CD4-positive, alpha-beta T cell (primary cell): Measurements from ENCODE around the gene MAML2. TPM values are rescaled to one million over a fixed set of nuclear protein-coding genes. Genes with fewer than 3 reads are reported as not detected.

Experiments
- ATAC-seq: fragments of 200-7000 bp; cut with Tn5 transposase; one replicate; pipeline ENCODE4 v1.10.0; 2022; ENCODE audit warnings: mild to moderate bottlenecking; ENCODE audit not compliant: poor library complexity
- CTCF ChIA-PET: fragments of 350-600 bp; sonication (Branson Sonifier 250); formaldehyde crosslinking; loops from one replicate; lab custom pipeline; 2021; ENCODE audit warnings: antibody characterized with exemption, inconsistent platforms; lab: Charles Lee
- POLR2A ChIA-PET: fragments of 350-600 bp; sonication (Branson Sonifier 250); formaldehyde crosslinking; loops from one replicate; lab custom pipeline; 2021; ENCODE audit warnings: antibody characterized with exemption, inconsistent platforms; lab: Charles Lee
- DNase-seq, 14 experiments: peaks; one replicate each; pipeline ENCODE4 v3.0.0-alpha.2; 2013 to 2020; ENCODE audit warnings: mixed read lengths in 2 of 14
- H3K27ac ChIP-seq, 2 donors: one replicate each; pipeline versions ENCODE4 v1.5.1 to v1.7.0; 2013; ENCODE audit warnings: low read length in 2 of 2, low read depth in 1 of 2, mild to moderate bottlenecking in 1 of 2
- H3K27me3 ChIP-seq, 2 experiments: 1 replicate in 1 of 2; 2 replicates in 1 of 2; pipeline versions ENCODE4 v1.6.1 to v1.7.0; 2013; ENCODE audit warnings: low read length in 2 of 2, control low read depth in 1 of 2, mild to moderate bottlenecking in 1 of 2, moderate library complexity in 1 of 2; ENCODE audit not compliant: insufficient read depth in 2 of 2, control insufficient read depth in 1 of 2
- H3K36me3 ChIP-seq: one replicate; pipeline ENCODE4 v1.6.1; 2013; ENCODE audit warnings: low read length, control low read depth; ENCODE audit not compliant: insufficient read depth
- H3K4me1 ChIP-seq: one replicate; pipeline ENCODE4 v1.6.1; 2013; ENCODE audit warnings: low read length, control low read depth; ENCODE audit not compliant: insufficient read depth
- H3K4me3 ChIP-seq: one replicate; pipeline ENCODE4 v1.5.1; 2013; ENCODE audit warnings: mild to moderate bottlenecking, low read length, moderate library complexity
- H3K9me3 ChIP-seq, 2 experiments: 1 replicate in 1 of 2; 2 replicates in 1 of 2; pipeline versions ENCODE4 v1.6.1 to v1.7.0; 2013; ENCODE audit warnings: low read length in 2 of 2, mild to moderate bottlenecking in 2 of 2, control low read depth in 1 of 2, moderate library complexity in 1 of 2; ENCODE audit not compliant: control insufficient read depth in 1 of 2, insufficient read depth in 1 of 2
- H3K27ac Mint-ChIP-seq: one replicate; pipeline ENCODE4 v1.8.0; 2020; ENCODE audit warnings: mixed read lengths
- H3K27me3 Mint-ChIP-seq: one replicate; pipeline ENCODE4 v1.8.0; 2021; ENCODE audit warnings: mixed read lengths
- H3K36me3 Mint-ChIP-seq: one replicate; pipeline ENCODE4 v1.8.0; 2021; ENCODE audit warnings: low read depth, mixed read lengths
- H3K4me1 Mint-ChIP-seq: one replicate; pipeline ENCODE4 v1.8.0; 2021; ENCODE audit warnings: low read depth, mixed read lengths
- H3K4me3 Mint-ChIP-seq: one replicate; pipeline ENCODE4 v1.8.0; 2020; ENCODE audit warnings: mild to moderate bottlenecking, mixed read lengths
- H3K9me3 Mint-ChIP-seq: one replicate; pipeline ENCODE4 v1.8.0; 2020; ENCODE audit warnings: mixed read lengths
- CTCF ChIP-seq: fragments of 200-600 bp; IDR thresholded peaks from one replicate; pipeline ENCODE4 v1.8.0; 2022; ENCODE audit warnings: antibody characterized with exemption, mild to moderate bottlenecking
- intact Hi-C, 2 experiments: fragments of 100-400 bp; cut with DNase I in 1 of 2; cut with micrococcal nuclease in 1 of 2; formaldehyde crosslinking; loops; one replicate each; pipeline versions ENCODE4 v1.15.1 to v1.9.0; 2023 to 2025; cut with DNase I, micrococcal nuclease
- total RNA-seq, 174 experiments: library from RNA in 2 of 174; stranded (reverse) in 2 of 174; gene quantifications; one replicate each; pipeline ENCODE4 v1.2.3 and lab custom pipeline; 2021 to 2026

MAML2 gene
- total RNA-seq, 2 experiments from 2014 or later: 58.8 to 59.8 TPM

DNA sequence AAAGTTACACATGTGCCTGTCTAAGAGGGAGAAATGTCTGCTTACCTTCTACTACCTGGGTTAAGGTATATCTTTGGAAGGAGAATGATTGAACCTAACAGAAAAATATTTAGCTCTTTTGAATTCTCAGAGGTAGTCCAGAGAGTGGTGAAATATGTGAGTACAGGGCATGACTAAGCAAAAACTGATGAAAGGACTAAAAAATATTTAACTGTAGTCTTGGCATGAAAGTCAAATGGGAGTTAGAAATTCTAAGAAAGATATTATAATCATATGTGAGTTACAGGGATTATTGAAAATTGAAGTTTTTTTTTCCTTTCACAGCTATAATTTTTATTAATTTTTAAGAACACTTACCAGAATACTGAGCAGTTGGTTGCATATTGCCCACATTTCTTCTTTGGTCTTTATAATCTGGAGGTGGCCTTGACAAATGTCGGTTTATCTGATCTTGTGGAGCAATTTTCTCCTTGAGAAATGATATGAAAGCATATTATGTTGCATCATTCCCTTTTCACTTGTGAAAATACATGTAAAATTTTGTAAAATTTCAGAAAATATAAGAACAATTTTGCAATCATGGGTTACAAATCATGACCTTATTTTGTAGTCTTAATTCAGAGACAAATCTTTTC, 357.7 kb downstream of the MAML2 start:
- H3K36me3 ChIP-seq: peaks cover 70% of the 10 kb centered on the region
- CTCF ChIA-PET: no interaction called here

DNA sequence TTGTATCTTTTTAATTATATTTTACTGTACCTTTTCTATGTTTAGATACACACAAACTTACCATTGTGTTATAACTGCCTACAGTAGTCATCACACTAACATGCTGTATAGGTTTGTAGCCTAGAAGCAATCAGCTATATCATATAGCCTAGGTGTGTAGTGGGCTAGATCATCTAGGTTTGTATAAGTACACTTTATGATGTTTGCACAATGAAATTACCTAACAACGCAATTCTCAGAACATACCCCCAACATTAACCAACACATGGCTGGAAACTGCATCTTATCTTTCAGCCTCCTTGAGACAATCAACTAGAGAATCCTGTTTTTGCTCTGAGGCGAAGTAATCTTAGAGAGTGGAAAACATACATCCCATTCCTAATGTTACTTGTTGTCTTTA, 358.9 kb downstream of the MAML2 start:
- Histone ChIP-seq H3K4me3 (no peak overlapping the region), H3K9me3 (no peaks in the 10 kb centered on the region), H3K27me3 (no peaks in the 10 kb centered on the region), H3K4me1 (no peaks in the 10 kb centered on the region), H3K36me3 (peaks cover 74% of the 10 kb centered on the region), H3K27ac (no peak overlapping the region)
- intact Hi-C loops: no loop called here
- Mint-ChIP-seq H3K9me3 (no peaks in the 10 kb centered on the region), H3K27ac (no peak overlapping the region), H3K4me1 (peaks cover 3% of the 10 kb centered on the region), H3K27me3 (no peaks in the 10 kb centered on the region), H3K36me3 (peaks cover 92% of the 10 kb centered on the region), H3K4me3 (no peak overlapping the region)
- POLR2A ChIA-PET: no interaction called here
- DNase-seq (no peak), ATAC-seq (no peak)
- TF ChIP-seq CTCF: no peak
- CTCF ChIA-PET: no interaction called here

More for the DNA sequence above, 357.7 kb downstream of the MAML2 start:
- DNase-seq (no peak), ATAC-seq (no peak)
- TF ChIP-seq CTCF: no peak
- H3K27me3 ChIP-seq: no peaks in the 10 kb centered on the region
- Mint-ChIP-seq H3K27ac (no peak overlapping the region), H3K27me3 (no peaks in the 10 kb centered on the region), H3K4me3 (no peak overlapping the region), H3K4me1 (peaks cover 7% of the 10 kb centered on the region), H3K9me3 (no peaks in the 10 kb centered on the region), H3K36me3 (peaks cover 92% of the 10 kb centered on the region)
- intact Hi-C loops: no loop called here
- POLR2A ChIA-PET: no interaction called here
- no peaks in the 10 kb centered on the region for H3K4me1 ChIP-seq
- no peaks in the 10 kb centered on the region for H3K9me3 ChIP-seq
- no peak overlapping the region for H3K4me3 ChIP-seq
- H3K27ac ChIP-seq: no peak overlapping the region

DNA sequence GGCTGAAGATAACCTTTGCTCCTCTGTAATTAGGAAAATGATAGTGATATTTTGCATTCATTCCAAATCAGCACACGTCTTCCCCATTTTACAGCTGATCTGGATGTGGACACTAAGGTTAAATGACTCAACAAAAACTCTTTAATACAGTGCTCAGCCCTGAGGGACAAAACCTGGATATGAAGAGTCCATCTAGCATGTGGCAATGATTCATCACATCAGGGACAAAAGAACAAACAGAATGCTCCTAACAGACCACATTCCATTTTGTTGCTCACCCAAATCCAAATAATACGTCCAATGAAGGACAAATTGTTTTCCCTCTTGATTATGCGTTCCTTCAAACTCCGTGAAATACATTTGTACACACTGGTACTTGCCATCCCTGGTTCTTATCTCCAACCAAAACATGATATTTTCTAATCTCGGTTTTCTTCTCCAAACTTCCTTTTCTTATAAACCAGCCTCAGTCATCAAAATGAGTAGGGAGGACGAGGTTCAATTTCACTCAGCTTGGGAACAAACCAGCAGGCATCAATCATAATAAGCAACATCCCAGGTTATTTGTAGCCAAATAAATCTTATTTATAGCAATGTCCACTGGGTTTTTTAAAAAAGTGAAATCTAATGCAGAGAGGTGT, 365.3 kb downstream of the MAML2 start:
- Histone ChIP-seq H3K4me1 (no peaks in the 10 kb centered on the region), H3K27ac (no peak overlapping the region), H3K27me3 (no peaks in the 10 kb centered on the region), H3K4me3 (no peak overlapping the region), H3K9me3 (no peaks in the 10 kb centered on the region), H3K36me3 (peaks cover 44% of the 10 kb centered on the region)
- ATAC-seq: no peak
- Mint-ChIP-seq H3K27me3 (no peaks in the 10 kb centered on the region), H3K36me3 (peaks cover 64% of the 10 kb centered on the region), H3K27ac (no peak overlapping the region), H3K9me3 (no peaks in the 10 kb centered on the region), H3K4me1 (no peaks in the 10 kb centered on the region), H3K4me3 (no peak overlapping the region)
- CTCF ChIA-PET: no interaction called here
- POLR2A ChIA-PET: no interaction called here
- no peak for DNase-seq
- intact Hi-C loops: no loop called here
- TF ChIP-seq CTCF: no peak
